ENCODE results near the gene ZNF521. TPM values are rescaled to one million over a fixed set of nuclear protein-coding genes. Genes with fewer than 3 reads are reported as not detected.

Gene ZNF521
- total and polyA plus RNA-seq, 2 experiments from 2014 or later = 3.1 to 9.2 TPM

GRCh38 chr18:25229081-25229480 lies 122.9 kb downstream of the ZNF521 start:
- TF ChIP-seq ZNF114 (CRISPR knock-in tag; IDR thresholded peaks at IDR 0.05) = no peak
- TF ChIP-seq NANOG (IDR thresholded peaks at IDR 0.05; ENCODE audit: borderline replicate concordance) = no peak
- TF ChIP-seq, protein P1, sequence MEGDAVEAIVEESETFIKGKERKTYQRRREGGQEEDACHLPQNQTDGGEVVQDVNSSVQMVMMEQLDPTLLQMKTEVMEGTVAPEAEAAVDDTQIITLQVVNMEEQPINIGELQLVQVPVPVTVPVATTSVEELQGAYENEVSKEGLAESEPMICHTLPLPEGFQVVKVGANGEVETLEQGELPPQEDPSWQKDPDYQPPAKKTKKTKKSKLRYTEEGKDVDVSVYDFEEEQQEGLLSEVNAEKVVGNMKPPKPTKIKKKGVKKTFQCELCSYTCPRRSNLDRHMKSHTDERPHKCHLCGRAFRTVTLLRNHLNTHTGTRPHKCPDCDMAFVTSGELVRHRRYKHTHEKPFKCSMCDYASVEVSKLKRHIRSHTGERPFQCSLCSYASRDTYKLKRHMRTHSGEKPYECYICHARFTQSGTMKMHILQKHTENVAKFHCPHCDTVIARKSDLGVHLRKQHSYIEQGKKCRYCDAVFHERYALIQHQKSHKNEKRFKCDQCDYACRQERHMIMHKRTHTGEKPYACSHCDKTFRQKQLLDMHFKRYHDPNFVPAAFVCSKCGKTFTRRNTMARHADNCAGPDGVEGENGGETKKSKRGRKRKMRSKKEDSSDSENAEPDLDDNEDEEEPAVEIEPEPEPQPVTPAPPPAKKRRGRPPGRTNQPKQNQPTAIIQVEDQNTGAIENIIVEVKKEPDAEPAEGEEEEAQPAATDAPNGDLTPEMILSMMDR (conservative IDR thresholded peaks at IDR 0.05; ENCODE audit: low read depth in 2 of 2) = no peak
- no peak for TF ChIP-seq ZNF462 (CRISPR knock-in tag; IDR thresholded peaks at IDR 0.05)
- TF ChIP-seq POLR2AphosphoS5 (IDR thresholded peaks at IDR 0.05; ENCODE audit: low read depth) = no peak
- no peak for TF ChIP-seq EZH2phosphoT487 (IDR thresholded peaks at IDR 0.05; ENCODE audit: unreplicated experiment)
- no peak for TF ChIP-seq ZNF331 (CRISPR knock-in tag; IDR thresholded peaks at IDR 0.05; ENCODE audit: low read depth)
- no peak for TF ChIP-seq EZH2 (IDR thresholded peaks at IDR 0.05; ENCODE audit: low read depth, unreplicated experiment)
- no peak for TF ChIP-seq CREB1 (CRISPR knock-in tag; IDR thresholded peaks at IDR 0.05; ENCODE audit: low read depth)
- no peak for TF ChIP-seq STAT1 (IDR thresholded peaks at IDR 0.05; ENCODE audit: unreplicated experiment)
- TF ChIP-seq REST (IDR thresholded peaks at IDR 0.05; ENCODE audit: unreplicated experiment) = no peak
- no peak for TF ChIP-seq JUNB (IDR thresholded peaks at IDR 0.05; ENCODE audit: unreplicated experiment)
- TF ChIP-seq, protein P2, sequence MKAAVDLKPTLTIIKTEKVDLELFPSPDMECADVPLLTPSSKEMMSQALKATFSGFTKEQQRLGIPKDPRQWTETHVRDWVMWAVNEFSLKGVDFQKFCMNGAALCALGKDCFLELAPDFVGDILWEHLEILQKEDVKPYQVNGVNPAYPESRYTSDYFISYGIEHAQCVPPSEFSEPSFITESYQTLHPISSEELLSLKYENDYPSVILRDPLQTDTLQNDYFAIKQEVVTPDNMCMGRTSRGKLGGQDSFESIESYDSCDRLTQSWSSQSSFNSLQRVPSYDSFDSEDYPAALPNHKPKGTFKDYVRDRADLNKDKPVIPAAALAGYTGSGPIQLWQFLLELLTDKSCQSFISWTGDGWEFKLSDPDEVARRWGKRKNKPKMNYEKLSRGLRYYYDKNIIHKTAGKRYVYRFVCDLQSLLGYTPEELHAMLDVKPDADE (IDR thresholded peaks at IDR 0.05) = no peak
- no peak overlapping the region for H2AFZ ChIP-seq
- H3K27ac ChIP-seq (ENCODE audit: low read depth) = no peak overlapping the region
- H3K4me3 ChIP-seq = no peak overlapping the region
- no peaks in the 10 kb centered on the region for H3K9me3 Mint-ChIP-seq
- H3K9me2 ChIP-seq (ENCODE audit: insufficient read depth) = no peaks in the 10 kb centered on the region
- H3K36me3 Mint-ChIP-seq (ENCODE audit: low read depth) = peaks cover 15% of the 10 kb centered on the region; the same call in 2 of the 3 replicates
- H3K27me3 ChIP-seq (ENCODE audit: insufficient read depth) = no peaks in the 10 kb centered on the region
- no peaks in the 10 kb centered on the region for H4K20me1 ChIP-seq (replicated peaks; ENCODE audit: insufficient read depth)
- H3K4me1 ChIP-seq (ENCODE audit: insufficient read depth) = peaks cover 4% of the 10 kb centered on the region; the same call in 1 of the 2 replicates
- H3K27ac Mint-ChIP-seq = no peak overlapping the region
- DNase-seq (ENCODE audit: low spot score) (no peak), ATAC-seq (no peak)
- H3K4me3 Mint-ChIP-seq = no peak overlapping the region
- no peaks in the 10 kb centered on the region for H3F3A ChIP-seq (replicated peaks; ENCODE audit: low read depth)
- H3K4me2 ChIP-seq = no peak overlapping the region
- no peaks in the 10 kb centered on the region for H3K36me3 ChIP-seq (ENCODE audit: insufficient read depth)
- H3K4me1 Mint-ChIP-seq = peaks cover 25% of the 10 kb centered on the region
- no peaks in the 10 kb centered on the region for H3K79me2 ChIP-seq (replicated peaks; ENCODE audit: insufficient read depth)
- peaks cover 3% of the 10 kb centered on the region for H3K27me3 Mint-ChIP-seq (ENCODE audit: insufficient read depth, low read depth, poor library complexity)

Data from GM23338 (cell line).